ENCODE results near the gene SRPX2.

SRPX2 gene, protein sequence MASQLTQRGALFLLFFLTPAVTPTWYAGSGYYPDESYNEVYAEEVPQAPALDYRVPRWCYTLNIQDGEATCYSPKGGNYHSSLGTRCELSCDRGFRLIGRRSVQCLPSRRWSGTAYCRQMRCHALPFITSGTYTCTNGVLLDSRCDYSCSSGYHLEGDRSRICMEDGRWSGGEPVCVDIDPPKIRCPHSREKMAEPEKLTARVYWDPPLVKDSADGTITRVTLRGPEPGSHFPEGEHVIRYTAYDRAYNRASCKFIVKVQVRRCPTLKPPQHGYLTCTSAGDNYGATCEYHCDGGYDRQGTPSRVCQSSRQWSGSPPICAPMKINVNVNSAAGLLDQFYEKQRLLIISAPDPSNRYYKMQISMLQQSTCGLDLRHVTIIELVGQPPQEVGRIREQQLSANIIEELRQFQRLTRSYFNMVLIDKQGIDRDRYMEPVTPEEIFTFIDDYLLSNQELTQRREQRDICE

DNA sequence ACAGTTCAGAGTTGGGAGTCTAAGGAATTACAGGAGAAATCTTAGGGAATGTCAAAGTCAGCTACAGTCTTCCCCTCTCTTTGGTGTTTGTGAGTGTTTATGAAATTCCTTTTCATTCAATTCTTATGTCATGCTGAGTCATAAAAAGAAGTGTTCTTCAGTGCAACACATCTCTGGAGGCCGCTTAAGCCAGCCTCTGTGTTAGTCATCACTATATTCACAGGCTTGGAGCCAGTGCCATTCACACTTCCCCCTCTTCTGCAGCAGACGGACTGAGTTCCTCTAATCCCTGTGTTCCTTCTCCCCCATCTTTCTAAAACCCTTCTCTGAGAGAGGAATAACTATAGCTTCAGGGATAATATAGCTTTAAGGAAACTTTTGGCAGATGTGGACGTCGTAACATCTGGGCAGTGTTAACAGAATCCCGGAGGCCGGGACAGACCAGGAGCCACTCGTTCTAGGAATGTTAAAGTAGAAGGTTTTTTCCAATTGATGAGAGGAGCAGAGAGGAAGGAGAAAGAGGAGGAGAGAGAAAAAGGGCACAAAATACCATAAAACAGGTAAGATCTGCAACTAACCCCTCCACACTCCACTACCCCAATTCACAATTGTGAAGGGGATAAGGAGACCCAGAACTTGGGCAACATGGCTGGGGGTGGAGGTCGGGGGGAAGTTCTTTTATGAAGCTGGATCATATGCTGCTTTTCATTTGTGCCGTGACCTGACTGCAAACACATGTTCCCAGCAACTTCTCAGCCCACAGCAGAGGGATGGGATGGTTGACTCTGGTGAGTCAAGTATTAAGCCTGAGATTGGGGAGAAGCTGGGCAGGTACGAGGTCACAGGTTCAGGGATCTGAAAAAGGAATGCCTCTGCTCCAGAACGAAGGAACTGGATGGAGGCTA lies at the start of gene SRPX2:
Gene SRPX2 (plus strand): TSS at position 244 of the 905 bp plus-strand sequence. CDS start 2,124 bp downstream, outside the sequence.
- peak; percentile 66 for DNase-seq (ENCODE audit: low spot score)

DNA sequence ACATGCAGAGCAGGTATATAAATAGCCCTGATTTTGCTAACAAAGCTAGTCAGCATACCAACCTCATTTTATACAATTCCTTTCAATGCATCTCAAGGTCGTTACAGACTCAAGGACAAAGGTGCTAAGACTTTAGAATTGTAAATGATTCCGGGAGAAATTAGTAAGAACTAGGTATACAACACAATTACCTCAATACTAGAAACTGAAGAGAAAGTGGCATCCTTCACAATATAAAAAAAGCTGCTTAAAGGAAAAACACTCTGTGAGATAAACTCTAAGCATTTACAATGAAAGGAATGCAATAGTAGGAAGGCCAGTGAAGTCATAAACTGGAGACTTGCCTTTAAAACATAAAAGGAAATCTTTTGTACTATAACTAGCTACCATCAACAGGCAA lies 47.4 kb upstream of the SRPX2 start:
- DNase-seq (ENCODE audit: low spot score), result no peak

DNA sequence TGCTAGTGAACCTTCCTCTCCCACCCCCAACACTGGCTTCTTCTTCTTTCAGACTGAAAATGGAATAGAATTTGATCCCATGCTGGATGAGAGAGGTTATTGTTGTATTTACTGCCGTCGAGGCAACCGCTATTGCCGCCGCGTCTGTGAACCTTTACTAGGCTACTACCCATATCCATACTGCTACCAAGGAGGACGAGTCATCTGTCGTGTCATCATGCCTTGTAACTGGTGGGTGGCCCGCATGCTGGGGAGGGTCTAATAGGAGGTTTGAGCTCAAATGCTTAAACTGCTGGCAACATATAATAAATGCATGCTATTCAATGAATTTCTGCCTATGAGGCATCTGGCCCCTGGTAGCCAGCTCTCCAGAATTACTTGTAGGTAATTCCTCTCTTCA lies 44.5 kb upstream of the SRPX2 start:
- no peak for DNase-seq (ENCODE audit: low spot score)

DNA sequence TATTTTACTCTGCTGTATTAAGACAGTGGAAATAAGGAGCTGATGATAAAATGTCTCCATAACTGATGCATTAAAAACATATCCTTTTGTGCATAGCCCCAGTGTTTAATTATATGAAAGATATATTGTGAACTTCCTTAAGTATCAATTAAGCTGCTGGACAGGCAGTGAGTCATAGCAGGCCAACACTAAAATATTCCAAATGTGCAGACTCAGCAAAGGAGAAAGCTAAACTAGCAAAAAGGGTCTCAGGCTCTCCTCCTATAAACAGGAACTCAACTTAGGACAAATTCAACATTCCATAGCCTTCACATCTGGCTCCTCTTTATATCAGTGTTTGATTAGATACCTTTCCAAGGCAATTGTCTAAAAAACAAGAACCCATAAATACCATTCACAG lies 43.7 kb upstream of the SRPX2 start:
- DNase-seq (ENCODE audit: low spot score), result no peak

DNA sequence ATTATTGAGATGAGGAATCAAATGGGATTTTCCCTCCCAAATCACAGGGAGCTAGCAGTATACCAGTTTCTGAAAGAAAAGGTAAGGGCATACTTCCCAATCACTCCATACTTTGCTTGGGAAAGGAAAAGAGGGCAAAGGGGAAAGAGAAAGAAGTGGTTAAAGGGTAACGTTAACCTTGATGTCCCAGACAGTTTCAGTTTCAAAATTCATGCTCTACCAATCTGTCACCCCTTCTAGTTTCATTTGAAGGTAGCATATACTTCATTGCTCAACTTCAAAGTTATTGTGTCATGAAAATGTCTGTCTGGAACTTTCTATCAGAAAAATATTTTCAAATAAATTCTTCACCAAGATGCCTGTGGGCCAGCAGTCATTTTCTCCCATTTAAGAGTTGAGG lies 43.2 kb upstream of the SRPX2 start:
- no peak for DNase-seq (ENCODE audit: low spot score)

DNA sequence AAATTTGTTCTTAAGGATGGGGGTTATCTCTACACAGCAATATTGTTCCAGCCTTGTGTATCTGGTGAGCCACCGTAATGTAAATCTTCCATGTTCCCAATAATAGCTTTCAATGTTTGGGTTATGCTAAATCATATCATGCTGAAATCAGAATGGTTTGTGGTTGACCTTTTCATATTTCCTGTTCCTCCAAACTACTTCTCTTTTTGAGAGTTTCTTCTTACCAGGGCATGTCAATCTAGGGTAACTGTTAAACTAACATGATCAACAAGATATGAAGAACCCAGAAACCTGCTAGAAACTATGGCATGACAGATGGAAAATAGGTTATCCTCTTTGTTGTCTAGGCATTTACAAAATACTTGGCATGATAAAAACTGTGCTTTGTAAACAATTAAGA lies 37.2 kb upstream of the SRPX2 start:
- no peak for DNase-seq (ENCODE audit: low spot score)

DNA sequence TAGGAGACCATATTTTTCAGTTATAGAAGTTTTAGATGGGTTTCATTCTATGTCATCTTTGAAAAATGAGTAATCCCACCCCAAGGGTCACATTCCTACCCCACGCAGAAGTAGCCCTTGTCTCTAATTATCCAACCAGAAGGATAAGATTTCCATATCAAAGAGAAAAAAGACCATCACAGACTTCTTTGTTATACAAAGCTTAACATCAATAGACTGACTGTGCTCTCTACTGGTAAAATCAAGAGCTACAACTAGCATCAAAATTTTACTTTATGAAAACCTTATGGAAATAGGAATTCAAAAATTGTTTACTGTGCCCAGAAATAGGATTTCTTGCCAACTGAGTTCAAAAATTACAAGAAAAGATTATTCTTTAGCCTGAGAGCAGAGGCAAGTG lies 34.4 kb upstream of the SRPX2 start:
- DNase-seq (ENCODE audit: low spot score), result peak; percentile 50

DNA sequence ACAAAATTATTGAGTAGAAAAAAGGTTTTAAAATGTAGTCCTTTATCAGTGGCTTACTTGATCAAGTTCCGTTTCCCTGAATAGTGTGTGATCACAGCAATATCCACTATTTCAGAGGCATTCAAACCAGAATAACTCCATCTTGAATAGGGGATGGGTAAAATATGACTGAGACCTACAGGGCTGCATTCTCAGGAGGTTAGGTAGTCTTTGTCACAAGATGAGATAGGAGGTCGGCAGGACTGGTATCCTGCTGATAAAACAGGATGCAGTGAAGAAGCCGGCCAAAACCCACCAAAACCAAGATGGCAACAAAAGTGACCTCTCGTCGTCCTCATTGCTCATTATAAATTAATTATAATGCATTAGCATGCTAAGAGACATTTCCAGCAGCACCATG lies 32.0 kb upstream of the SRPX2 start:
- no peak for DNase-seq (ENCODE audit: low spot score)

DNA sequence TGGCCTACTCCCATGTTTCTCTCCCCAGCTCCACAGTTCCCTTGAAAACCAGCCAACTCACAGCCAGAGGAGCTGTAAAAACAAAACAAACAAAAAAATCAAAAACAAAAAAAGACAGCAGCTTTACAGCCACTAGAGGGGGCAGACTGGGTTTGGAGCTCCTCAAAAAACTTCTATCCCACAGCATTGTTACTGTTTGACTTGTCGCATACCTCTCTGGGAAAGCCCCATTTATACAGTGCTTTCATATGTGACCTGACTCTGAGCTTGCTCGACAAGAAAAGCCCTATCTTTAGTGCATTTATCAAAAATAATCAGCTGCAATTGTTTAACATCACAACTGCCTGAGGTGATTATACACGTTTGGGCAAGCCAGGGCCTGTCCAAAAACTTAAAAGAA lies 29.0 kb upstream of the SRPX2 start:
- peak; percentile 7 for DNase-seq (ENCODE audit: low spot score)

DNA sequence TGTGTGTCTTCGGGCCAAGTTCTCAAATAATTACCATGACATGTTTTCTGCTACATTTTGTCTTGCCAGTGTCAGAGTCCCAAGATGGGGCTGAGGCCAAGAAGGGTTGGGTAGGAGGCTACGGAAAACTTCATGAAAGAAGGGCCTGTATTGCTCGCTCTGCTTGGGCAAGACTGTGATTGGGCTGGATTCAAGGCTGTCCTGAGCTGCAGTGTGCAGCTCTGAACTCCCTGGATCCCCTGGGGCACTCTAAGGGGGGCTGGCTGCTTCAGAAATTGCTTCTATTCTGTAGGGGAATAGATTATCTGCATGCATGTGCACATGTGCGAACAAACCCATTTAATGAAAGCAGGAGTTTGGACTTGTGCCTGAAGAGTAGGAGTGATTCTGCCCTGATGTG lies 21.0 kb upstream of the SRPX2 start:
- DNase-seq (ENCODE audit: low spot score), result no peak

DNA sequence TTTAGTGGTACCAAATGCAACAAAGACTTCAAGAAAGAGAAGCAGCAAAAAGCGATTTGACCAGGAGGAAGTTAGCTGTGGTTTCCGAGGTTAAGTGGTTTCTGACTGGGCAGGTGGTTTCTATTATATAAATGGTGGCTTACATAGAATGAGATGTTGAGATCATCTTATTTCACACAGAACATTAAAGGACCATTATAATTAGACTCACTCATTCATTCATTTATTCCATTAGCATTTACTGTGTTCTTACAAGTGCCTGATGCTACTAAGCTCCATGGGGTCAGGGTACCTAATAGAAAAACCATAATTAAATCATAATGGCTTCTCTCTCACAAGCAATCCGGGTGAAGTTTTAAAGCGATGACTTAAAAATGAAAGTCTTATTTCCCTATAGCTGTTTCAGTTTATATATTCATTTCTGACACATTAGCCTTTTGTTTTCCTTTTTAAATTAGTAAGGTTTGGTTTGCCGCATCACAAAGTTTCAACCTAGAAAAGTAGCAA lies 18.0 kb upstream of the SRPX2 start:
- no peak for DNase-seq (ENCODE audit: low spot score)

DNA sequence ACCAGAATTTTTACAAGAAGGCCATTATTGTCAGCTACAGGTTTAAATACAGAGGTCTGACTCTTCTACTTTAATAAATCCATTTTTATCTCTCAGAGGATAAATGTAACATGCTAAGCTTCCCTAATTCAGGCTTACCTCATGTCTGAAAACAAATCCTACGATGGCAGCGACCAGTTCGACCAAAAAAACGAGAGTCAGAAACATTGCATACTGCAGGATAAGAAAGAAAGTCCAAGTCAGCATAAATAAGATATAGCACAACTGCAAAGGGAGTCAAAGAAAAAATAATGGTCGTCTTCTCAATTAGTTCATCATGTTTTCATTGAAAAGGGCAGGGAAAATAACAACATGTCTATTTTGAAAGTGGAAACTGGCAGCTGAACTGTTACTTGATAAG lies 9.0 kb upstream of the SRPX2 start:
- no peak for DNase-seq (ENCODE audit: low spot score)

DNA sequence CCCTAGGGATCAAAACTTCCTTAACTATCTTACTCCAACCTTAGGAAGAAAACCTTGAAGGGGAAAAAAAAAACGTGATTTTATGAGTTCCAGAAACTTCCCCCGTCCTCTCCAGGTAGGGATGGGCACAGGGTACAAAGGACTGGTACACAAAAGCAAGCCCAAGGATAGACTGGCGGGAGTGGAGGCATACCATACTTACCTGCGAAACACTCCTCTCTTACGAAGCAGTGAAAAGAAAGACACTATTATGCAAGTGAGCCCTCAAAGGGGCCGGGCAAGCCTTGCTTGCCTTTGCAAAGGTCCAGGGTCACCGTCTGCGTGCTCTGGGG lies 8.0 kb upstream of the SRPX2 start:
- no peak for DNase-seq (ENCODE audit: low spot score)

DNA sequence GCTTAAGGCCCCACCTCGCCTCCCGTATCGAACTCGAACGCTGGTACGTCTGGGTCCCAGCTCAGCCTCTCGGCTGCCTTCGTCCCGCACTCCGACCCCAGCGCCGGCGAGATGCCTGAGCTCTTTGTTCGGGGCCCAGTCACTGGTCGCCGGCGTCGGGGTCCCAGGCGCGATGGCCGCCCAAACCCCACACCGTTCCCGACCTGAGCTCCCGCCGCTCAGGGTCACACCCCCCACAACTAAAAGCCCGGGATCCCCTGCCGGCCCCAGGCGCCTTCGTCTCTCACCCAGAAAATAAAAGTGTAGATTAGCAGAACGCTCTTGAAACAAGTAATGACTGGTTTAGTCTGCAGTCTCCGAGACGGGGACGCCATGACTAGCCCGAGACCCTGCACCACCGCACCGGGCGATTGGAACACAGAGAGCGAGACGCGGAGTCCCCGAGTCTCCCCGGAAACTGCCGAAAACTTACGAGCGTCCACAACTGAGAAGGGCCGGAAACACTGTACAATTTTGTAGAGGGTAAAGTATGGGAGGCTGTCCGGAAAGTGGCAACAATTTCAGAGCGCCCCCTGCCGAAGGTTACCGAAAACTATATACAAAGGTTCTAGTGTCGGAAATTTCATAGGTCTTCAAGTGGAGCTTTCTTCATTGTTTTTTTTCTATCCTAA lies 7.5 kb upstream of the SRPX2 start, which contains the start of gene TSPAN6:
Gene TSPAN6 (minus strand): TSS at position 486 of the 671 bp plus-strand sequence. CDS start 112 bp downstream, at position 374.
- peak; percentile 96 for DNase-seq (ENCODE audit: low spot score)

DNA sequence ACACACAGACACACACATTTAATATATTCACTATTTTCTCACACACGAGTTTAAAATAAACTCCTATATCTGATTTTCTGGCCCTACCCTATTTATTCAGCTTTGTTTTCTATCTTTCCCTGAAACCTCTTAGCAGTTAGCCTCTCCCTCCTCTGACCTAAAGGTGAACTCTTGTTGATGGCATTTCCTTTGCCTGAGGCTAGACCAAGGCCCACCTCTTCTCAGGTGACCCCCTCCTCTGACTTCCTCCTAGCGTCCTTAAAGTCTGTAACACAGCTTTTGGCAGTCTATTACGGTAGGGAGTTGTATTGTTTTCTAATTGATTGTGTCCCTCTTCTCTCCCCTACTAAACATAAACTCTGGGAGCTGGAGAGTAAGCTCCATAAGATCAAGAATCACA lies 1.7 kb upstream of the SRPX2 start:
- DNase-seq (ENCODE audit: low spot score), result no peak

DNA sequence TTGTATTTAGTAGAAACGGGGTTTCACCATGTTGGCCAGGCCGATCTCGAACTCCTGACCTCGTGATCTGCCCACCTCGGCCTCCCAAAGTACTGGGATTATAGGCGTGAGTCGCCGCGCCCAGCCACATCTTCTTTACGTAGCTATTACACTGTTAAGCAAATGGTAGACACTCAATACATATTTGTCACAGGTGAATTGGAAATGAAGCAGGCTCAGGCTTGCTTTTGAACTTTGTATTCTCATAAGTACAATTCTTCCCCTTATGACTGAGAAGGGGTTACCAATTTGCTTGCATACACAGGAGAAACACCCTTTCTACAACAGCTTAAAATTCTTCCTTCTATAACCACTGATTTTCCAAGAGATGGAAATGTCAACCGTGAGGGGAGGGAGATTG lies 787 bp upstream of the SRPX2 start:
- DNase-seq (ENCODE audit: low spot score), result no peak

DNA sequence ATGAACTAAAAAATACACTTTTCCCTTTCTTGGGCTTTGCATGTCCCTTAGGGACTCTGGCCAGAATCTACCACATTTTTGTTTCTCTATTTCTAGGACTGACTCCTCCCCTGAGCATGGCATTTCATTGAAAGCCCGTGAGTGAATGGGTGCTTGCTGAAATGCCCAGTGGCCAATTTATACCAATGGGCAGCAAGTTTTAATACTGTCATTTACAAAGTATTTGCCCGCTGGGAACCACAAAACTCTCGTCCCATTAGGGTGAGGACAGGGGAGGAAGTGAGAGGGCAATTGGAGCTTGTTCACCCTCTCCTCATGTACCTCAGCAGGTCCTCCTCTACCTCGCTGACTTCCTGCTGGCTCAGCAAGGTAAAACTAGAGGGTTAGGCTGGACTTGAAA lies 1.1 kb downstream of the SRPX2 start:
- no peak for DNase-seq (ENCODE audit: low spot score)

DNA sequence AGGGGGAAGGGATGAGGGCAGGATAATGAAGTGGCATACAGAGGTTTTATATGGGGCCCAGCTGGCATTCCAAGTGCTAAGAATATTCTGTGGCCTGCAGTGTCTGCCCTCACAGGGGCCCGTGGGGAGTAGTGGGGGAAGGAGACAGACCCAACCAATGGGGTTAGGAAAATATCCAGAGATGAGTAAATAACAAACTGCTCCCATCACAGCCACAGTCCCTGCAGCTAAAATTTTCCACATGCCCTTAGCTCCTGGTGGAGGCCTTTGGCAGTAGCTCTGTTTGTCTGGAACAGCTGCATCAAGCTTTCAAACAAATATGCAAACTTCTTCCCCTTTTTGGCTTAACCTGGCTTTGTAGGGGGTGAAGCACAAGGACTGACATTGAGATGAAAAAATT lies 3.1 kb downstream of the SRPX2 start:
- no peak for DNase-seq (ENCODE audit: low spot score)

DNA sequence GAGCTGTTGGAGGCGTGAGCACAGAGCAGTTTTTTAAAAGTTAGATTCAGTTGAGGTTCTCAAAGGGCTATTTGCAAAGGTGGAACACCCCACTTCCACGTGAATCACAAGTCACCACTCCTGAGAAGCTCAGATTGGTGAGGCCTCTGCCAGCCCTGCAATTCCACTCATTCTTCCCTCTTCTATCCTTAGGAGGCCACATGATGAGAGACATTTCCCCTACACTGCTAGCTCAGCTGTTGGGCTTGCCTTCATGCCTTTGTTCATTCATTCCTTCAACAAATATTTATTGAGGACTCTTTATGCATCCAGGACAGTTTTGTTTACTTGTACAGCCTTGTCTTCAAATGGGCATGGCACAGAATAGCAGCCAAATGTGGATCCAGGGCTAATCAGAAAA lies 3.7 kb downstream of the SRPX2 start:
- DNase-seq (ENCODE audit: low spot score), result no peak

DNA sequence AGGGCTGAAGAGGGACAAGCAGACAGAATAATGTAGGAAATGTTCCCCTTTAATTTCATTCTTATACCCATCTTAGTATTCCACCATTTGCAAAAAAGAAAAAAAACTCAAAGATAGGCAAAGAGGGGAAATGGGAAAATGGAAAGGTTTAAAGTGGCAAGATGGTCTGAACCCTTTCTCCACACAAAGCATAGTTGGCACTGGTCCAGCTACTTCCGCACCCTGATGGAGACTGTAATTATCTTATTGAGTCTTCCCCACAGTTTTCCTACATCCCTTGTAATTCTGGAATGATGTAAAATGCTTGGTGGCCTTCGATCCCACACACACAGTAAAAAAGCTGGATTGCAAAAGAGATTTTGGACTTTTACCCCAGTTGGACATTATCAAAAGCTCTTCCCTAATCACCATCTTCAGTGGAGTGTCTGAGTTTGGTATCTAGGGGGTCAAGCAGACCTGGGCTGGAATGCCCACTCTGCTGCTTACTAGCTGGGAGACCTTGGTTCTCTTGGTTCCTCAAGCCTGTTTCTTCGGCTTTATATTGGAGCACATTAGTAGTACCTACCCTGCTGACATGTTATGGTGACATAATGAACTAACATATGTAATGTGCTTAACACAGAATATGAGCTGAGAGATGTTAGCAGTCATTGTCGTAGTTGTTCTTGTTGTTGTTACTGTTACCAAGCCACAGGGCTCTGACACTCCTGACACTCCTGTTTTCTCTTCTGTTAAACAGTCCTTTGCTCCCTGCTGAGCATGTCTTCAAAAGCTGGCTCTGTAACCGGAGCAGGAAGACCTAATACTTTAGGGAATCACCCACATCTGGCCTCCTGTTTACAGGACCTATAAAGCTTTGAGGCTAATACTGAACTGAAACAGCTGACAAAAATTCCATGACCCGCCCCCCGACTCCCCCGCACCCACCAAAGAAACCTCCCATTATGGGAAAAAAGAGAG lies 4.7 kb downstream of the SRPX2 start:
- DNase-seq (ENCODE audit: low spot score), result no peak
